Measurements from ENCODE around the gene ACOX1. TPM values are rescaled to one million over a fixed set of nuclear protein-coding genes. Genes with fewer than 3 reads are reported as not detected.

ACOX1 gene
- total and polyA plus RNA-seq, 2 of the 13 experiments (the other 11 are each of a cell fraction or from before 2014, with no cell fraction given) = 86.4 to 120 TPM

DNA sequence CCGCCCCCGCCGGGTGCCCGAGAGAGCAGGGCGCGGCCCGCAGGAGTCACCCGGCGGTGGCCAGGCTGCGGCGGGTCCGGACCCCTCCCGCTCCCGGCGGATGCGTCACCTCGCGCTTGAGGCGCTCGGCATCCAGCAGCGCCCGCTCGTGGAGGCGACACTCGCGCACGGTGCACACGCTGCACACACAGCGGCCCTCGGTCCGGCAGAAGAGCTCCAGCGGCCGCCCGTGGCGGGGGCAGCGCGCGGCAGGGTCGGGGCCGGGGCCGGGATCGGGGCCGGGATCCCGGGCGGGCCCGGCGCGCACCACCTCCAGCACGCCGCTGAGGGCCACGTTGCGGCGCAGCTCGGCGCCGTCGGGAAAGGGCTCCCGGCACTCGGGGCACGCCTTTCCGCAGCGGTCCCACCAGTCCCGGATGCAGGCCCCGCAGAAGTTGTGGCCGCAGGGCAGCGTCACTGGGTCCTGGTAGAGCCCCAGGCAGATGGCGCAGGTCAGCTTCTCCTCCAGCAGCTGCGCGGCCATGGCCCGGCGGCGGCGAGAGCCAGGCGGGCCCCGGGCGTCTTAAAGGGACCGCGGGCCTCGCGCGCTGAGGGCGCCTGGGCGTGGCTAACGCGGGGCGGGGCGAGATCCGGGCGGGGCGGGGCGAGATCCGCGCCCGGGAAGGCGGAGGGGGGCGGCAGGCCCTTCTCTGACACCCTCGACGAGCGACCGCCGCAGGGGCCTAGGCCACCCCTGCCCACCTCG is 82.4 kb downstream of the ACOX1 start, which contains the start of gene TRIM65 (continued):
- TF ChIP-seq ZNF557 (CRISPR knock-in tag; IDR thresholded peaks at IDR 0.05) (0 out of 2 replicates have a peak, but pooled peaks have one; percentile 33), CHD2 (IDR thresholded peaks at IDR 0.05; ENCODE audit: low read depth, low read length) (no peak), TGIF2 (CRISPR knock-in tag; IDR thresholded peaks at IDR 0.05) (peak; percentile 30; the same call in 1 of the 2 replicates), XRCC5 (optimal IDR thresholded peaks at IDR 0.05; ENCODE audit: low read length) (no peak), SETDB1 (CRISPR knock-in tag; IDR thresholded peaks at IDR 0.05; ENCODE audit: borderline replicate concordance) (no peak), THYN1 (CRISPR knock-in tag; IDR thresholded peaks at IDR 0.05; ENCODE audit: borderline replicate concordance, low read depth) (no peak), GFI1 (CRISPR knock-in tag; IDR thresholded peaks at IDR 0.05; ENCODE audit: borderline replicate concordance) (no peak; the same call in 1 of the 2 replicates), NKX3-1 (CRISPR knock-in tag; IDR thresholded peaks at IDR 0.05) (no peak), ZNF138 (CRISPR knock-in tag; IDR thresholded peaks at IDR 0.05; ENCODE audit: low read depth) (peak; percentile 49; the same call in 1 of the 2 replicates), DMAP1 (CRISPR knock-in tag; IDR thresholded peaks at IDR 0.05) (peak; percentile 88), ATRX (CRISPR knock-in tag; IDR thresholded peaks at IDR 0.05; ENCODE audit: borderline replicate concordance) (no peak), SAP130 (CRISPR knock-in tag; IDR thresholded peaks at IDR 0.05; ENCODE audit: low read depth) (peak; percentile 79), ZNF543 (CRISPR knock-in tag; IDR thresholded peaks at IDR 0.05) (0 out of 2 replicates have a peak, but pooled peaks have one; percentile 30), SNAI1 (CRISPR knock-in tag; IDR thresholded peaks at IDR 0.05; ENCODE audit: borderline replicate concordance) (no peak), EZH2 (conservative IDR thresholded peaks at IDR 0.05; ENCODE audit: low read depth, low read length) (no peak), MAZ (IDR thresholded peaks at IDR 0.05; ENCODE audit: borderline replicate concordance, low read depth, low read length) (no peak), MAZ (CRISPR knock-in tag; IDR thresholded peaks at IDR 0.05; ENCODE audit: low read depth) (no peak; the same call in 1 of the 2 replicates)
- TF ChIP-seq, protein P1, sequence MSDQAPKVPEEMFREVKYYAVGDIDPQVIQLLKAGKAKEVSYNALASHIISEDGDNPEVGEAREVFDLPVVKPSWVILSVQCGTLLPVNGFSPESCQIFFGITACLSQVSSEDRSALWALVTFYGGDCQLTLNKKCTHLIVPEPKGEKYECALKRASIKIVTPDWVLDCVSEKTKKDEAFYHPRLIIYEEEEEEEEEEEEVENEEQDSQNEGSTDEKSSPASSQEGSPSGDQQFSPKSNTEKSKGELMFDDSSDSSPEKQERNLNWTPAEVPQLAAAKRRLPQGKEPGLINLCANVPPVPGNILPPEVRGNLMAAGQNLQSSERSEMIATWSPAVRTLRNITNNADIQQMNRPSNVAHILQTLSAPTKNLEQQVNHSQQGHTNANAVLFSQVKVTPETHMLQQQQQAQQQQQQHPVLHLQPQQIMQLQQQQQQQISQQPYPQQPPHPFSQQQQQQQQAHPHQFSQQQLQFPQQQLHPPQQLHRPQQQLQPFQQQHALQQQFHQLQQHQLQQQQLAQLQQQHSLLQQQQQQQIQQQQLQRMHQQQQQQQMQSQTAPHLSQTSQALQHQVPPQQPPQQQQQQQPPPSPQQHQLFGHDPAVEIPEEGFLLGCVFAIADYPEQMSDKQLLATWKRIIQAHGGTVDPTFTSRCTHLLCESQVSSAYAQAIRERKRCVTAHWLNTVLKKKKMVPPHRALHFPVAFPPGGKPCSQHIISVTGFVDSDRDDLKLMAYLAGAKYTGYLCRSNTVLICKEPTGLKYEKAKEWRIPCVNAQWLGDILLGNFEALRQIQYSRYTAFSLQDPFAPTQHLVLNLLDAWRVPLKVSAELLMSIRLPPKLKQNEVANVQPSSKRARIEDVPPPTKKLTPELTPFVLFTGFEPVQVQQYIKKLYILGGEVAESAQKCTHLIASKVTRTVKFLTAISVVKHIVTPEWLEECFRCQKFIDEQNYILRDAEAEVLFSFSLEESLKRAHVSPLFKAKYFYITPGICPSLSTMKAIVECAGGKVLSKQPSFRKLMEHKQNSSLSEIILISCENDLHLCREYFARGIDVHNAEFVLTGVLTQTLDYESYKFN (CRISPR knock-in tag; conservative IDR thresholded peaks at IDR 0.05) = no peak; the same call in 1 of the 2 replicates
- TF ChIP-seq, protein P2, sequence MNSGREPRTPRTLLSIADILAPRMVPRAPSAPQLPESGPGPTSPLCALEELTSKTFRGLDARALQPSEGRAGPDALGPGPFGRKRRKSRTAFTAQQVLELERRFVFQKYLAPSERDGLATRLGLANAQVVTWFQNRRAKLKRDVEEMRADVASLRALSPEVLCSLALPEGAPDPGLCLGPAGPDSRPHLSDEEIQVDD (CRISPR knock-in tag; IDR thresholded peaks at IDR 0.05; ENCODE audit: borderline replicate concordance) = no peak
- TF ChIP-seq, protein P3, sequence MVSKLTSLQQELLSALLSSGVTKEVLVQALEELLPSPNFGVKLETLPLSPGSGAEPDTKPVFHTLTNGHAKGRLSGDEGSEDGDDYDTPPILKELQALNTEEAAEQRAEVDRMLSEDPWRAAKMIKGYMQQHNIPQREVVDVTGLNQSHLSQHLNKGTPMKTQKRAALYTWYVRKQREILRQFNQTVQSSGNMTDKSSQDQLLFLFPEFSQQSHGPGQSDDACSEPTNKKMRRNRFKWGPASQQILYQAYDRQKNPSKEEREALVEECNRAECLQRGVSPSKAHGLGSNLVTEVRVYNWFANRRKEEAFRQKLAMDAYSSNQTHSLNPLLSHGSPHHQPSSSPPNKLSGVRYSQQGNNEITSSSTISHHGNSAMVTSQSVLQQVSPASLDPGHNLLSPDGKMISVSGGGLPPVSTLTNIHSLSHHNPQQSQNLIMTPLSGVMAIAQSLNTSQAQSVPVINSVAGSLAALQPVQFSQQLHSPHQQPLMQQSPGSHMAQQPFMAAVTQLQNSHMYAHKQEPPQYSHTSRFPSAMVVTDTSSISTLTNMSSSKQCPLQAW (CRISPR knock-in tag; IDR thresholded peaks at IDR 0.05) = no peak
- TF ChIP-seq, protein P4, sequence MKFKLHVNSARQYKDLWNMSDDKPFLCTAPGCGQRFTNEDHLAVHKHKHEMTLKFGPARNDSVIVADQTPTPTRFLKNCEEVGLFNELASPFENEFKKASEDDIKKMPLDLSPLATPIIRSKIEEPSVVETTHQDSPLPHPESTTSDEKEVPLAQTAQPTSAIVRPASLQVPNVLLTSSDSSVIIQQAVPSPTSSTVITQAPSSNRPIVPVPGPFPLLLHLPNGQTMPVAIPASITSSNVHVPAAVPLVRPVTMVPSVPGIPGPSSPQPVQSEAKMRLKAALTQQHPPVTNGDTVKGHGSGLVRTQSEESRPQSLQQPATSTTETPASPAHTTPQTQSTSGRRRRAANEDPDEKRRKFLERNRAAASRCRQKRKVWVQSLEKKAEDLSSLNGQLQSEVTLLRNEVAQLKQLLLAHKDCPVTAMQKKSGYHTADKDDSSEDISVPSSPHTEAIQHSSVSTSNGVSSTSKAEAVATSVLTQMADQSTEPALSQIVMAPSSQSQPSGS (CRISPR knock-in tag; IDR thresholded peaks at IDR 0.05) = 0 out of 2 replicates have a peak, but pooled peaks have one; percentile 62
- TF ChIP-seq, protein P5, sequence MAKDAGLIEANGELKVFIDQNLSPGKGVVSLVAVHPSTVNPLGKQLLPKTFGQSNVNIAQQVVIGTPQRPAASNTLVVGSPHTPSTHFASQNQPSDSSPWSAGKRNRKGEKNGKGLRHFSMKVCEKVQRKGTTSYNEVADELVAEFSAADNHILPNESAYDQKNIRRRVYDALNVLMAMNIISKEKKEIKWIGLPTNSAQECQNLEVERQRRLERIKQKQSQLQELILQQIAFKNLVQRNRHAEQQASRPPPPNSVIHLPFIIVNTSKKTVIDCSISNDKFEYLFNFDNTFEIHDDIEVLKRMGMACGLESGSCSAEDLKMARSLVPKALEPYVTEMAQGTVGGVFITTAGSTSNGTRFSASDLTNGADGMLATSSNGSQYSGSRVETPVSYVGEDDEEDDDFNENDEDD (CRISPR knock-in tag; IDR thresholded peaks at IDR 0.05; ENCODE audit: borderline replicate concordance) = peak; percentile 72; the same call in 1 of the 2 replicates
